ENCODE results near the gene METTL9. TPM values are rescaled to one million over a fixed set of nuclear protein-coding genes. Genes with fewer than 3 reads are reported as not detected.
"Not testable (repeated sequence)": the region's sequence is repeated elsewhere in the genome, so short reads cannot be mapped to it uniquely, and the experiment has no call there.

METTL9 gene
- total RNA-seq, 4 donors from 2014 or later: 73.5 to 231 (median 131) TPM

DNA sequence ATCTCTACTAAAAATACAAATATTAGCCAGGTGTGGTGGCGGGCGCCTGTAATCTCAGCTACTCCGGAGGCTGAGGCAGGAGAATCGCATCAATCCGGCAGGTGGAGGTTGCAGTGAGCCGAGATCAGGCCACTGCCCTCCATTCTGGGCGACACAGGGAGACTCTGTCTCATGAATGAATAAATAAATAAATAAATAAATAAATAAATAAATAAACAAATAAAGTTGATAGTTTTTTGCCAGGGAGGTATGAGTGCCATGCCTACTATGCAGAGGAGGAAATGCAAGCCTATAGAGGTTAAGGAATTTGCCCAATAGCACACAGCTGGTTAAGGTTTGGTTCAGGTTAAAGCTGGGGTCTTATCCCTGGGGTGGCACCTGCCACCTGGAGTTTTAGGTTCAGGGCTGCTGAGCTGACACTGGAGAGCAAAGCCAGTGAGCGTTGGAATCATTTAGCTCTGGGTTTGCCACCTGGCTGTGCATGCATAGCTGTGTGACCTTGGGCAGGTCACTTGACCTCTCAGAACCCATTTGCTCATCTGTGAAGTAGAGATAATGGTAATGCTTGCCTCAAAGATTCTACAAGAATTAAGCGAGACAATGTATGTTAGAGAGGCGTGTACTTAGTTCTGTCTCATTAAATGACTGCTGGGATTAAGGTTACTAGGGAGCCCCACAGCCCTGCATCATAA lies 65.6 kb downstream of the METTL9 start:
- Histone ChIP-seq H3K4me1 (peaks cover 0 to 7% of the 10 kb centered on the region in 2 donors), H3K4me3 (no peak overlapping the region), H3K27me3 (no peaks in the 10 kb centered on the region), H3K27ac (no peak overlapping the region), H3K36me3 (no peaks in the 10 kb centered on the region), H3K9me3 (no peaks in the 10 kb centered on the region)
- intact Hi-C loops (cut with DNase I; ENCODE audit: low total_unique reads): no loop called here
- DNase-seq: no peak
- TF ChIP-seq POLR2A (IDR thresholded peaks at IDR 0.05): no peak

DNA sequence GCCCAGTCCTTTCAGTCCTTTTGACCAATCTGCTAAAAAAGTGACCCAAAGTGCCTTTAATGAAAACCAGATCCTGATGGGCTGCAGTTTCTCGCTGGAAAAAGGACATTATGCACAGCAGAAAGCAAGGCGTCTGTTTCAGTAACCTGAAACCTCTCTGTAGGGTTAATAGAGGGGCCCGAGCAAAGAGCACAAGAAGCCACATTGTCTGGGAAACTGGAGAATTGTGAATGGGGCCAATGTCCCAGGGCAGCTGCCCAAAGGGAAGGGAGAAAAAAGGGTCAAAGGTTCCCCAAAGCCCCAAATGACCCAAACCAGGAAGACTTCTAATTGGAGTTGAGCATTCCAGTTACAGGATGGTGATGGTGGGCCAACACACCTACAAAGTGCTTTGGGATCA lies 67.4 kb downstream of the METTL9 start:
- Histone ChIP-seq H3K27me3 (no peaks in the 10 kb centered on the region), H3K27ac (no peak overlapping the region), H3K9me3 (no peaks in the 10 kb centered on the region), H3K36me3 (no peaks in the 10 kb centered on the region), H3K4me1 (peaks cover 0 to 7% of the 10 kb centered on the region in 2 donors), H3K4me3 (no peak overlapping the region)
- no peak for DNase-seq
- intact Hi-C loops (cut with DNase I; ENCODE audit: low total_unique reads): no loop called here
- no peak for TF ChIP-seq POLR2A (IDR thresholded peaks at IDR 0.05)
- TF ChIP-seq, protein P1, sequence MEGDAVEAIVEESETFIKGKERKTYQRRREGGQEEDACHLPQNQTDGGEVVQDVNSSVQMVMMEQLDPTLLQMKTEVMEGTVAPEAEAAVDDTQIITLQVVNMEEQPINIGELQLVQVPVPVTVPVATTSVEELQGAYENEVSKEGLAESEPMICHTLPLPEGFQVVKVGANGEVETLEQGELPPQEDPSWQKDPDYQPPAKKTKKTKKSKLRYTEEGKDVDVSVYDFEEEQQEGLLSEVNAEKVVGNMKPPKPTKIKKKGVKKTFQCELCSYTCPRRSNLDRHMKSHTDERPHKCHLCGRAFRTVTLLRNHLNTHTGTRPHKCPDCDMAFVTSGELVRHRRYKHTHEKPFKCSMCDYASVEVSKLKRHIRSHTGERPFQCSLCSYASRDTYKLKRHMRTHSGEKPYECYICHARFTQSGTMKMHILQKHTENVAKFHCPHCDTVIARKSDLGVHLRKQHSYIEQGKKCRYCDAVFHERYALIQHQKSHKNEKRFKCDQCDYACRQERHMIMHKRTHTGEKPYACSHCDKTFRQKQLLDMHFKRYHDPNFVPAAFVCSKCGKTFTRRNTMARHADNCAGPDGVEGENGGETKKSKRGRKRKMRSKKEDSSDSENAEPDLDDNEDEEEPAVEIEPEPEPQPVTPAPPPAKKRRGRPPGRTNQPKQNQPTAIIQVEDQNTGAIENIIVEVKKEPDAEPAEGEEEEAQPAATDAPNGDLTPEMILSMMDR (IDR thresholded peaks at IDR 0.05): no peak

DNA sequence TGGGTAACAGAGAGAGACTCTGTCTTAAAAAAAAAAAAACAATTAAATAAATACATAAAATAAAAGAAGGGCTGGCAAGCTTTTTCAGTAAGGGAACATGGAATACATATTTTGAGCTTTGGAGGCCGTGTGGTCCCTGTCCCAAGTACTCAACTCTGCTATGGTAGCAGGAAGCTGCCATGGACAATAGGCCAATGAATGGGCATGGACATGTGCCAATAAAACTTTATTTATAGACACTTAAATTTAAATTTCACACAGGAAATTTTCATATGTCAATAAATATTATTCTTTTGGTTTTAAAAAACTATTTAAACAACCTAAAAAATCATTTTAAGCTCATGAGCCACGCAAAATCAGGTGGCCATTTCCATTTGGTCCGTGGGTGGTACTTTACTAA lies 68.2 kb downstream of the METTL9 start:
- peaks cover 0 to 7% of the 10 kb centered on the region in 2 donors for H3K4me1 ChIP-seq
- DNase-seq: no peak
- TF ChIP-seq, protein P1 (IDR thresholded peaks at IDR 0.05): no peak
- TF ChIP-seq POLR2A (IDR thresholded peaks at IDR 0.05): no peak
- intact Hi-C loops (cut with DNase I; ENCODE audit: low total_unique reads): no loop called here
- H3K27me3 ChIP-seq: no peaks in the 10 kb centered on the region
- H3K4me3 ChIP-seq: no peak overlapping the region
- H3K9me3 ChIP-seq: no peaks in the 10 kb centered on the region
- no peak overlapping the region for H3K27ac ChIP-seq
- no peaks in the 10 kb centered on the region for H3K36me3 ChIP-seq

DNA sequence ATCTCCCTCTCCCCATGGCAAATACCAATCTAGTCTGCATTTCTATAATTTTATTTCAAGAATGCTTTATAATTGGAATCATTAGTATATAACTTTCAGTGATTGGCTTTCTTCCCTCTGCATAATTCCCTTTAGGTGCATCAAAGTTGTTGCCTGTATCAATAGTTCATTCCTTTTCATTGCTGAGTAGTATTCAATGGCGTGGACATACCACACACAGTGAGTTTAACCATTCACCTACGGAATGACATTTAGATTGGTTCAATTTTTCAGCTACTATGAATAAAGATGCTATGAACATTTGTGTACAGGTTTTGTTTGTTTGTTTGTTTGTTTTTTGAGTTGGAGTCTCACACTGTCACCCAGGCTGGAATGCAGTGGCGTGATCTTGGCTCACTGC lies 74.1 kb downstream of the METTL9 start:
- no peak for TF ChIP-seq POLR2A (IDR thresholded peaks at IDR 0.05)
- TF ChIP-seq, protein P1 (IDR thresholded peaks at IDR 0.05): no peak
- Histone ChIP-seq H3K27me3 (no peaks in the 10 kb centered on the region), H3K9me3 (no peaks in the 10 kb centered on the region), H3K27ac (no peak overlapping the region), H3K4me3 (no peak overlapping the region), H3K4me1 (no peaks in the 10 kb centered on the region), H3K36me3 (no peaks in the 10 kb centered on the region)
- intact Hi-C loops (cut with DNase I; ENCODE audit: low total_unique reads): no loop called here
- no peak for DNase-seq

DNA sequence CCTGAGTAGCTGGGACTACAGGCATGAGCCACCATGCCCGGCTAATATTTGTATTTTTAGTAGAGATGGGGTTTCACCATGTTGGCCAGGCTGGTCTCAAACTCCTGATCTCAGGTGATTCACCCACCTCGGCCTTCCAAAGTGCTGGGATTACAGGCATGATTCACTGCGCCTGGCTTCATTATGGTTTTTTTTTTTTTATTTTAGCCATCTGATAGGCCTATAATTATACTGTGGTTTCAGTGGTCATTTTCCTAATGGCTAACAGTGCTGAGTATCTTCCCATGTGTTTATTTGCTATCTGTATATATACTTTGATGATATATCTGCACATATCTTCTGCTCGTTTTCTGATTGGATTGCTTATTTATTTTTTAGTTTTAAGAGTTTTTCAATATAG lies 75.1 kb downstream of the METTL9 start:
- DNase-seq; H3K4me1 ChIP-seq; intact Hi-C loops (cut with DNase I; ENCODE audit: low total_unique reads); H3K36me3 ChIP-seq; H3K27me3 ChIP-seq; H3K27ac ChIP-seq; H3K9me3 ChIP-seq; H3K4me3 ChIP-seq: not testable (repeated sequence)

DNA sequence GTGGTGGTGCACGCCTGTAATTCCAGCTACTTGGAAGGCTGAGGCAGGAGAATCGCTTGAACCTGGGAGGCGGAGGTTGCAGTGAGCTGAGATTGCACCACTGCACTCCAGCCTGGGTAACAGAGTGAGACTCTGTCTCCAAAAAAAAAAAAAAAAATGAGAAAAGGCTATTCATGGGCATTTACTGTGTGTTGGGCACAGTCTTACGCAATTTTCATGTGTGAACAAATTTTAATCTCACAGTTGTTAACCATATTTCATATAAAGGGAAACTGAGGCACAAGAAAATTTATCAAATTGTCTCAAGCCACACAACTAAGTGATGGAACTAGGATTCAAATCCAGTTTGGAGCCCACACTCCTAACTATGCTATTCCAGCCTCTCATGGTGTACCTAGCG lies 81.3 kb downstream of the METTL9 start:
- H3K4me1 ChIP-seq; H3K27ac ChIP-seq; H3K36me3 ChIP-seq; H3K9me3 ChIP-seq; H3K4me3 ChIP-seq; intact Hi-C loops (cut with DNase I; ENCODE audit: low total_unique reads); DNase-seq; H3K27me3 ChIP-seq: not testable (repeated sequence)

DNA sequence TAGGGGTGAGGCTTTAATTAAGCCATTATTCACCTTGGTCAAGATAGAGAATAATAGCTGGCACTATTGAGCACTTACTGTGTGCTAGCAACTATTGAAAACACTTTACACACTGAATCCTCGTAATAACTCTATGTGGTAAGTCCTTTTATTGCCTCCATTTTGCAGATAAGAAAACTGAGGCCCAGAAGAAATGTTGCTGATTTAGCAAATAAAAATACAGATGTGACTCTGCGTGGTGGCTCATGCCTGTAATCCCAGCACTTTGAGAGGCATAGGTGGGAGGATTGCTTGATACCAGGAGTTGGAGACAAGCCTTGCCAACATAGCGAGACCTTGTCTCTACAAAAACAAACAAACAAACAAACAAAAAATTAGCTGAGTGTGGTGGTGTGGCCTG lies 83.8 kb downstream of the METTL9 start:
- intact Hi-C loops (cut with DNase I; ENCODE audit: low total_unique reads): no loop called here
- Histone ChIP-seq H3K4me3 (no peak overlapping the region), H3K9me3 (no peaks in the 10 kb centered on the region), H3K4me1 (no peaks in the 10 kb centered on the region), H3K36me3 (no peaks in the 10 kb centered on the region), H3K27me3 (no peaks in the 10 kb centered on the region), H3K27ac (no peak overlapping the region)
- TF ChIP-seq, protein P1 (IDR thresholded peaks at IDR 0.05): no peak
- TF ChIP-seq POLR2A (IDR thresholded peaks at IDR 0.05): no peak
- DNase-seq: no peak

All from uterus (tissue), 4 donors.